RWPE2 (cell line): ENCODE measurements around the gene KCNIP1.

Source experiments
- ATAC-seq: fragments of 200-7000 bp; cut with Tn5 transposase; 3 replicates; pipeline ENCODE4 v1.9.1; 2021; ENCODE audit warnings: low read depth
- DNase-seq: peaks from one replicate; pipeline ENCODE4 v3.0.0-alpha.2; 2020; ENCODE audit warnings: low spot score
- H3K27ac ChIP-seq: fragments of 450-650 bp; 2 replicates; pipeline ENCODE4 v1.5.1; 2017; ENCODE audit warnings: mild to moderate bottlenecking; ENCODE audit not compliant: poor library complexity, severe bottlenecking
- H3K27me3 ChIP-seq: fragments of 250-450 bp; sonication (Bioruptor Pico); 2 replicates; pipeline ENCODE4 v1.5.1; 2021; ENCODE audit warnings: mild to moderate bottlenecking, moderate library complexity; ENCODE audit not compliant: insufficient read depth, poor library complexity, severe bottlenecking
- H3K36me3 ChIP-seq: fragments of 250-450 bp; sonication (Bioruptor Pico); 2 replicates; pipeline ENCODE4 v1.5.1; 2020; ENCODE audit warnings: low read depth, mild to moderate bottlenecking, moderate library complexity
- H3K4me1 ChIP-seq: fragments of 250-450 bp; sonication (Bioruptor Pico); 2 replicates; pipeline ENCODE4 v1.5.1; 2021; ENCODE audit warnings: mild to moderate bottlenecking, moderate library complexity; ENCODE audit not compliant: insufficient read depth, poor library complexity, severe bottlenecking
- H3K4me3 ChIP-seq: fragments of 250-450 bp; sonication (Bioruptor Pico); 2 replicates; pipeline ENCODE4 v1.5.1; 2021; ENCODE audit warnings: mild to moderate bottlenecking, moderate library complexity; ENCODE audit not compliant: severe bottlenecking
- H3K9me3 ChIP-seq: fragments of 250-450 bp; sonication (Bioruptor Pico); 2 replicates; pipeline ENCODE4 v1.5.1; 2021; ENCODE audit warnings: mild to moderate bottlenecking, moderate library complexity; ENCODE audit not compliant: severe bottlenecking
- CTCF ChIP-seq: fragments of 450-650 bp; IDR thresholded peaks from one replicate; pipeline ENCODE4 v1.5.1; 2017; ENCODE audit warnings: mild to moderate bottlenecking, moderate library complexity; ENCODE audit not compliant: poor library complexity, severe bottlenecking

KCNIP1 gene

GRCh38 chr5:170606941-170607340 lies 103.1 kb downstream of the KCNIP1 start:
- Histone ChIP-seq H3K4me1 (no peaks in the 10 kb centered on the region), H3K36me3 (no peaks in the 10 kb centered on the region), H3K4me3 (no peak overlapping the region), H3K9me3 (no peaks in the 10 kb centered on the region), H3K27me3 (no peaks in the 10 kb centered on the region), H3K27ac (no peak overlapping the region)
- ATAC-seq, result no peak
- TF ChIP-seq CTCF, result no peak
- DNase-seq, result no peak

GRCh38 chr5:170611449-170612090 lies 107.8 kb downstream of the KCNIP1 start:
- Histone ChIP-seq H3K4me1 (peaks cover 17% of the 10 kb centered on the region), H3K9me3 (no peaks in the 10 kb centered on the region), H3K27me3 (no peaks in the 10 kb centered on the region), H3K27ac (no peak overlapping the region), H3K4me3 (no peak overlapping the region), H3K36me3 (no peaks in the 10 kb centered on the region)
- TF ChIP-seq CTCF, result no peak
- ATAC-seq (no peak), DNase-seq (no peak)

- no peak for DNase-seq
- no peak overlapping the region for H3K27ac ChIP-seq
Observed at GRCh38 chr5:170612256-170612678, 108.4 kb downstream of the KCNIP1 start.

GRCh38 chr5:170614065-170614490 lies 110.3 kb downstream of the KCNIP1 start:
- Histone ChIP-seq H3K27me3 (no peaks in the 10 kb centered on the region), H3K27ac (peak overlapping the region; percentile 62), H3K9me3 (no peaks in the 10 kb centered on the region), H3K4me3 (no peak overlapping the region), H3K36me3 (no peaks in the 10 kb centered on the region), H3K4me1 (peaks cover 17% of the 10 kb centered on the region)
- DNase-seq (no peak), ATAC-seq (no peak)
- TF ChIP-seq CTCF, result no peak

More at GRCh38 chr5:170612256-170612678, 108.4 kb downstream of the KCNIP1 start:
- Histone ChIP-seq H3K4me1 (peaks cover 17% of the 10 kb centered on the region), H3K4me3 (no peak overlapping the region), H3K36me3 (no peaks in the 10 kb centered on the region), H3K27me3 (no peaks in the 10 kb centered on the region), H3K9me3 (no peaks in the 10 kb centered on the region)
- ATAC-seq, result no peak
- TF ChIP-seq CTCF, result no peak

GRCh38 chr5:170614720-170615119 lies 110.9 kb downstream of the KCNIP1 start:
- Histone ChIP-seq H3K4me3 (no peak overlapping the region), H3K9me3 (no peaks in the 10 kb centered on the region), H3K27me3 (no peaks in the 10 kb centered on the region), H3K27ac (peak overlapping the region; percentile 62), H3K4me1 (peaks cover 17% of the 10 kb centered on the region), H3K36me3 (no peaks in the 10 kb centered on the region)
- DNase-seq, result peak; percentile 95
- no peak for TF ChIP-seq CTCF
- peak; percentile 94 for ATAC-seq
